HepG2 (cell line): ENCODE results near the gene SERTAD2. TPM values are rescaled to one million over a fixed set of nuclear protein-coding genes. Genes with fewer than 3 reads are reported as not detected.

ENCODE experiments used
- AKNA ChIP-seq: sonication (generic); formaldehyde crosslinking; IDR thresholded peaks from 2 replicates; pipeline ENCODE4 v1.4.0; 2020; ENCODE audit warnings: missing genetic modification reagents, borderline replicate concordance
- BCL3 ChIP-seq: sonication (generic); formaldehyde crosslinking; IDR thresholded peaks from 2 replicates; pipeline ENCODE4 v1.5.1; 2020; ENCODE audit warnings: mild to moderate bottlenecking, missing genetic modification reagents, moderate library complexity
- CHCHD3 ChIP-seq: sonication (generic); formaldehyde crosslinking; IDR thresholded peaks from 2 replicates; pipeline ENCODE4 v1.8.0; 2022; ENCODE audit warnings: mild to moderate bottlenecking, missing genetic modification reagents, moderate library complexity
- HBP1 ChIP-seq: IDR thresholded peaks from 2 replicates; pipeline ENCODE4 v1.6.1; 2016; ENCODE audit warnings: low read depth, control low read depth
- ISL2 ChIP-seq: sonication (generic); formaldehyde crosslinking; IDR thresholded peaks from 2 replicates; pipeline ENCODE4 v1.5.0; 2020; ENCODE audit warnings: missing genetic modification reagents
- KLF13 ChIP-seq: sonication (generic); formaldehyde crosslinking; IDR thresholded peaks from 2 replicates; pipeline ENCODE4 v1.4.0; 2020; ENCODE audit warnings: mild to moderate bottlenecking, missing genetic modification reagents
- MXD4 ChIP-seq: IDR thresholded peaks from 2 replicates; pipeline ENCODE4 v1.6.1; 2016; ENCODE audit warnings: mild to moderate bottlenecking, missing biosample characterization, missing genetic modification reagents
- NFIB ChIP-seq: sonication (generic); formaldehyde crosslinking; IDR thresholded peaks from 2 replicates; pipeline ENCODE4 v1.9.0; 2021; ENCODE audit warnings: missing genetic modification reagents, mild to moderate bottlenecking, borderline replicate concordance
- TBL1XR1 ChIP-seq: fragments of 150-350 bp; IDR thresholded peaks from 2 replicates; pipeline ENCODE4 v1.6.1; 2014; ENCODE audit warnings: borderline replicate concordance, low read length; ENCODE audit not compliant: partially characterized antibody
- ZFY ChIP-seq: sonication (generic); formaldehyde crosslinking; IDR thresholded peaks from 2 replicates; pipeline ENCODE4 v1.4.0; 2020; ENCODE audit warnings: missing genetic modification reagents
- ZNF253 ChIP-seq: sonication (generic); formaldehyde crosslinking; IDR thresholded peaks from 2 replicates; pipeline ENCODE4 v1.8.0; 2022; ENCODE audit warnings: mild to moderate bottlenecking, missing genetic modification reagents, borderline replicate concordance
- ZNF296 ChIP-seq: sonication (generic); formaldehyde crosslinking; conservative IDR thresholded peaks from 2 replicates; pipeline ENCODE4 v1.5.0; 2020; ENCODE audit warnings: mild to moderate bottlenecking, missing genetic modification reagents
- ZNF556 ChIP-seq: sonication (generic); formaldehyde crosslinking; IDR thresholded peaks from 2 replicates; pipeline ENCODE4 v1.4.0; 2020; ENCODE audit warnings: mild to moderate bottlenecking, missing genetic modification reagents, borderline replicate concordance
- ZNF678 ChIP-seq: sonication (generic); formaldehyde crosslinking; IDR thresholded peaks from 2 replicates; pipeline ENCODE4 v1.4.0; 2020; ENCODE audit warnings: mild to moderate bottlenecking, missing genetic modification reagents
- ZNF740 ChIP-seq: sonication (generic); formaldehyde crosslinking; IDR thresholded peaks from 2 replicates; pipeline ENCODE4 v1.4.0; 2020; ENCODE audit warnings: missing genetic modification reagents
- ZNF761 ChIP-seq: sonication (generic); formaldehyde crosslinking; conservative IDR thresholded peaks from 2 replicates; pipeline ENCODE4 v1.4.0; 2020; ENCODE audit warnings: mild to moderate bottlenecking, missing genetic modification reagents
- ZNF766 ChIP-seq: sonication (generic); formaldehyde crosslinking; IDR thresholded peaks from 2 replicates; pipeline ENCODE4 v1.5.0; 2020; ENCODE audit warnings: missing genetic modification reagents, borderline replicate concordance
- ZNF878 ChIP-seq: sonication (generic); formaldehyde crosslinking; IDR thresholded peaks from 2 replicates; pipeline ENCODE4 v1.8.1; 2023; ENCODE audit warnings: mild to moderate bottlenecking, missing genetic modification reagents, moderate library complexity
- polyA plus RNA-seq, 8 experiments: library from polyadenylated mRNA; depleted of rRNA in 3 of 8; stranded (reverse) in 7 of 8; unstranded in 1 of 8; fragments of >200 nt; fragmentation: Illumina TruSeq in 4 of 8; extraction: Trizol in 4 of 8; gene quantifications; 2 replicates each; pipeline versions ENCODE4 v1.2.1 to v1.2.3, GENCODE V29; 2011 to 2016; ENCODE audit warnings: low read depth in 4 of 8, missing spikeins in 1 of 8, mixed read lengths in 1 of 8; ENCODE audit not compliant: insufficient read depth in 1 of 8
- total RNA-seq, 5 experiments: library from RNA; depleted of rRNA; stranded (reverse); fragments of >200 nt; fragmentation: Illumina TruSeq; extraction: Trizol; gene quantifications; 2 replicates each; pipeline ENCODE4 v1.2.3, GENCODE V29; 2016; ENCODE audit warnings: low read depth in 1 of 5
- TF ChIP-seq, protein P1 (sequence below): sonication (generic); formaldehyde crosslinking; IDR thresholded peaks from 2 replicates; pipeline ENCODE4 v1.5.0; 2020; ENCODE audit warnings: missing genetic modification reagents

The SERTAD2 gene
- total and polyA plus RNA-seq, 2 of the 13 experiments (the other 11 are each of a cell fraction or from before 2014, with no cell fraction given): 6.7 to 22.6 TPM

DNA sequence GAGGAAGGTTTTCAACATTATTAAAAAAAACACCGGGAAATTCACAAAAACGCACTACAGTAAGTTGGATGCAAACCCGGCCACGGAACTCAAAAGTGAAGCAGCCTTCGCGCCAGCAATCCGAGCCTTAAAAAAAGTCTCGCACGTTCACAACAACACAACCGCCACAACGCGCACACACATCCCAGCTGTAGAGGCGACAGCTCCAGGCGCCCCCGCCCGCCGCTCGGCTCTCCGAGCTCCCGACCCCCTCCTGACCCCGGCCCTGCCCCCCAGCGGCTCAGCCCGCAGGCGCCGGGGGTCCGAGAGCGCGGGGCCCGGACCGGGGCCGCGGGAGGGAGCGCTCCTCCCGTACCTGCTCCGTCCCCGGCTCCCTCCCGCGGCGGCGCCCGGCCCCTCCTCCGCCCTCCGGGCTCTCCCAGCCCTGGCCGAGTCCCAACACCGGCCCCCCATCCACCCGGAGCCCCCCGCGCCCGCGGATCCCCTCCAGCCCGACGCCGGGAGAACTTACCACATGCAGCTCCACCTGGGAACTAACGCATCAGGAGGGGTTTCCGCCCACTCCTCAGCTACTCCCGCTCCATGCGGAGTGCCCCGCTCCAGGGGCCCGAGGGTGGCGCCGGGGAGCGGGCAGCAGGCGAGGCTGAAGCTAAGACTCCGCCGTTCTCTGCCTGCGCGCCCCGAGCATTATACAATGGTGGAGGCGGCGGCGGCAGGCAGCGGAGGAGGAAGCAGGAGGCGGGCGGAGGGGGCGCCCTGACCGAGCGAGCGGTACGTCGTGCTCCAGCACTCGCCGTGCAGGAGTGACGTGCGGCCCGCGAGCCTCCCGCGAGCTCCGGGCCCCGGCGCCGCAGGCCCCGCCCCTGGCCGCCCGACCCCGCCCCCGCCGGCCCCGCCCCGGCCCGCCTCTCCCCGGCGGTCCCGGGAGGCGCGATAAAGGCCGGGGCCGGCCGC lies at the start of gene SERTAD2 (continued):
- peak; percentile 60; the same call in 1 of the 2 replicates for TF ChIP-seq BCL3
- TF ChIP-seq ZFY (CRISPR knock-in tag): peak; percentile 65
- TF ChIP-seq ZNF556: no peak
- 0 out of 2 replicates have a peak, but pooled peaks have one; percentile 37 for TF ChIP-seq ISL2 (CRISPR knock-in tag)
- TF ChIP-seq ZNF678: no peak
- peak; percentile 51; the same call in 1 of the 2 replicates for TF ChIP-seq ZNF761 (CRISPR knock-in tag)
- 0 out of 2 replicates have a peak, but pooled peaks have one; percentile 24 for TF ChIP-seq ZNF766 (CRISPR knock-in tag)
- no peak for TF ChIP-seq ZNF740
- no peak; the same call in 1 of the 2 replicates for TF ChIP-seq MXD4
- TF ChIP-seq TBL1XR1: peak; percentile 24
- no peak for TF ChIP-seq AKNA
- TF ChIP-seq KLF13 (CRISPR knock-in tag): 0 out of 2 replicates have a peak, but pooled peaks have one; percentile 62
- peak; percentile 76; the same call in 1 of the 2 replicates for TF ChIP-seq ZNF878 (CRISPR knock-in tag)
- TF ChIP-seq ZNF296: peak; percentile 69; the same call in 1 of the 2 replicates
- TF ChIP-seq, protein P1, sequence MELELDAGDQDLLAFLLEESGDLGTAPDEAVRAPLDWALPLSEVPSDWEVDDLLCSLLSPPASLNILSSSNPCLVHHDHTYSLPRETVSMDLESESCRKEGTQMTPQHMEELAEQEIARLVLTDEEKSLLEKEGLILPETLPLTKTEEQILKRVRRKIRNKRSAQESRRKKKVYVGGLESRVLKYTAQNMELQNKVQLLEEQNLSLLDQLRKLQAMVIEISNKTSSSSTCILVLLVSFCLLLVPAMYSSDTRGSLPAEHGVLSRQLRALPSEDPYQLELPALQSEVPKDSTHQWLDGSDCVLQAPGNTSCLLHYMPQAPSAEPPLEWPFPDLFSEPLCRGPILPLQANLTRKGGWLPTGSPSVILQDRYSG (CRISPR knock-in tag): peak; percentile 11; the same call in 1 of the 2 replicates
- TF ChIP-seq CHCHD3 (CRISPR knock-in tag): 0 out of 2 replicates have a peak, but pooled peaks have one; percentile 17
- TF ChIP-seq HBP1: peak; percentile 12; the same call in 1 of the 2 replicates
- TF ChIP-seq ZNF253 (CRISPR knock-in tag): no peak
- TF ChIP-seq NFIB: no peak
